GM12878 (cell line): Measurements from ENCODE around the gene GZMM. TPM values are rescaled to one million over a fixed set of nuclear protein-coding genes. Genes with fewer than 3 reads are reported as not detected.

Experiments
- ATAC-seq: fragments of 200-7000 bp; cut with Tn5 transposase; 3 replicates; pipeline ENCODE4 v1.9.1; 2020; ENCODE audit warnings: mild to moderate bottlenecking, moderate library complexity
- BruUV-seq: library from RNA; stranded (reverse); fragments of 400-500 nt; replicated peaks from 2 replicates; lab custom pipeline; 2021; lab: Mats Ljungman, UMichigan
- CTCF ChIA-PET: fragments of 300-600 bp; sonication (Branson Sonifier 250); formaldehyde crosslinking; extraction: SDS; loops from one replicate; lab custom pipeline; 2021; ENCODE audit warnings: inconsistent platforms; lab: Yijun Ruan, JAX
- POLR2A ChIA-PET: fragments of 350-600 bp; formaldehyde crosslinking; extraction: SDS; loops from one replicate; lab custom pipeline; 2021; ENCODE audit warnings: inconsistent platforms; lab: Charles Lee
- RAD21 ChIA-PET: fragments of 300-600 bp; sonication (Branson Sonifier 250); formaldehyde crosslinking; loops from one replicate; lab custom pipeline; 2023; ENCODE audit warnings: antibody characterized with exemption; ENCODE audit not compliant: unreplicated experiment; lab: Charles Lee
- SMC1A ChIA-PET: fragments of 300-600 bp; sonication (Branson Sonifier 250); formaldehyde crosslinking; loops from one replicate; lab custom pipeline; 2023; ENCODE audit not compliant: unreplicated experiment, uncharacterized antibody; lab: Charles Lee
- DNase-seq: peaks from one replicate; pipeline ENCODE4 v3.0.0-alpha.2; 2011; ENCODE audit warnings: low read depth, low spot score
- FAIRE-seq: peaks from 3 replicates; lab custom pipeline; 2011; peaks lifted over from hg19 to GRCh38; lab: Jason Lieb, UNC
- H2AFZ ChIP-seq: 2 replicates; pipeline ENCODE4 v1.6.0; 2011; ENCODE audit warnings: low read depth, low read length, control low read depth; ENCODE audit not compliant: control insufficient read depth
- H3K27ac ChIP-seq: 2 replicates; pipeline ENCODE4 v1.5.1; 2011; ENCODE audit warnings: control low read depth; ENCODE audit not compliant: control insufficient read depth, insufficient read depth
- H3K27me3 ChIP-seq, 2 experiments: replicated peaks in 1 of 2; 2 replicates each; pipeline versions ENCODE4 v1.6.0 to v1.6.1; 2011; ENCODE audit warnings: low read length in 1 of 2; ENCODE audit not compliant: control insufficient read depth in 2 of 2, insufficient read depth in 2 of 2
- H3K36me3 ChIP-seq, 2 experiments: 2 replicates each; pipeline ENCODE4 v1.5.1; 2011; ENCODE audit warnings: low read length in 1 of 2; ENCODE audit not compliant: control insufficient read depth in 2 of 2, insufficient read depth in 2 of 2
- H3K4me1 ChIP-seq: 2 replicates; pipeline ENCODE4 v1.6.1; 2011; ENCODE audit warnings: mild to moderate bottlenecking, low read length, moderate library complexity, mixed read lengths; ENCODE audit not compliant: control insufficient read depth, insufficient read depth
- H3K4me2 ChIP-seq: 2 replicates; pipeline ENCODE4 v1.6.0; 2011; ENCODE audit warnings: control low read depth; ENCODE audit not compliant: control insufficient read depth, insufficient read depth
- H3K4me3 ChIP-seq: fragments of 200-600 bp; sonication (generic); 2 replicates; pipeline ENCODE4 v1.5.1; 2016
- H3K79me2 ChIP-seq: 2 replicates; pipeline ENCODE4 v1.6.0; 2011; ENCODE audit warnings: low read length; ENCODE audit not compliant: control insufficient read depth, insufficient read depth
- H3K9ac ChIP-seq: 2 replicates; pipeline ENCODE4 v1.8.0; 2011; ENCODE audit warnings: low read length, control low read depth, mixed read lengths; ENCODE audit not compliant: control insufficient read depth, insufficient read depth
- H3K9me3 ChIP-seq: replicated peaks from 3 replicates; pipeline ENCODE4 v1.5.1; 2011; ENCODE audit warnings: mild to moderate bottlenecking, low read length; ENCODE audit not compliant: control insufficient read depth, insufficient read depth
- H4K20me1 ChIP-seq: 2 replicates; pipeline ENCODE4 v1.6.0; 2011; ENCODE audit not compliant: control insufficient read depth, insufficient read depth
- IRF4 ChIP-seq: IDR thresholded peaks from 2 replicates; pipeline ENCODE4 v1.6.1; 2011; ENCODE audit warnings: low read depth, low read length
- NFXL1 ChIP-seq: fragments of 450-650 bp; IDR thresholded peaks from 2 replicates; pipeline ENCODE4 v1.6.1; 2017; ENCODE audit warnings: antibody characterized with exemption, mild to moderate bottlenecking, borderline replicate concordance
- POLR2A ChIP-seq: IDR thresholded peaks from 2 replicates; pipeline ENCODE4 v1.6.1; 2011; ENCODE audit warnings: low read depth, mild to moderate bottlenecking, low read length
- WGBS: methylation state at CpG from one replicate; pipeline ENCODE4 v1.1.6; 2016; ENCODE audit warnings: low lambda C conversion rate; ENCODE audit not compliant: insufficient replicate concordance, insufficient coverage; ENCODE audit errors: missing lambda C conversion rate; 5-methylcytosine and 5-hydroxymethylcytosine counted together
- in situ Hi-C: fragments of 300-500 bp; cut with MboI; formaldehyde crosslinking; loops from 9 replicates; pipeline ENCODE4 v1.14.3; 2018; ENCODE audit warnings: mixed read lengths
- intact Hi-C: fragments of 100-400 bp; cut with micrococcal nuclease; formaldehyde crosslinking; loops from one replicate; pipeline ENCODE4 v1.14.2; 2022; ENCODE audit not compliant: unreplicated experiment
- polyA plus RNA-seq, 11 experiments: library from polyadenylated mRNA; depleted of rRNA in 4 of 11; unstranded in 6 of 11; stranded (reverse) in 5 of 11; fragments of >200 nt; fragmentation: Nextera tagmentation in 4 of 11; fragmentation: Illumina TruSeq in 1 of 11; extraction: Ambion mirVana in 4 of 11; extraction: Trizol in 1 of 11; gene quantifications; 1 replicate in 1 of 11; 2 replicates in 10 of 11; pipeline versions ENCODE4 v1.2.1 to v1.2.3, GENCODE V29; 2011 to 2016; ENCODE audit warnings: inconsistent platforms in 2 of 11, missing spikeins in 2 of 11, low read depth in 1 of 11
- total RNA-seq, 4 experiments: library from RNA; depleted of rRNA in 3 of 4; stranded (reverse); fragments of >200 nt in 3 of 4; fragmentation: Illumina TruSeq in 1 of 4; extraction: Trizol in 1 of 4; gene quantifications; 2 replicates each; pipeline versions ENCODE4 v1.2.1 to v1.2.3, GENCODE V29; 2013 to 2021
- TF ChIP-seq, protein P1 (sequence below): IDR thresholded peaks from 2 replicates; pipeline ENCODE4 v1.6.1; 2011; ENCODE audit warnings: borderline replicate concordance, low read depth, mild to moderate bottlenecking, moderate library complexity, mixed read lengths, low read length; ENCODE audit not compliant: insufficient read depth; ENCODE audit errors: extremely low read length
- TF ChIP-seq, protein P2 (sequence below): IDR thresholded peaks from 2 replicates; pipeline ENCODE4 v1.6.1; 2011; ENCODE audit warnings: borderline replicate concordance, low read depth, mild to moderate bottlenecking, moderate library complexity, low read length; ENCODE audit not compliant: insufficient read depth, poor library complexity, severe bottlenecking

Gene GZMM
- total and polyA plus RNA-seq, 10 of the 15 experiments (the other 5 are each of a cell fraction or from before 2014, with no cell fraction given) = 0.09 to 0.48 (median 0.23) TPM; not detected in 7

DNA sequence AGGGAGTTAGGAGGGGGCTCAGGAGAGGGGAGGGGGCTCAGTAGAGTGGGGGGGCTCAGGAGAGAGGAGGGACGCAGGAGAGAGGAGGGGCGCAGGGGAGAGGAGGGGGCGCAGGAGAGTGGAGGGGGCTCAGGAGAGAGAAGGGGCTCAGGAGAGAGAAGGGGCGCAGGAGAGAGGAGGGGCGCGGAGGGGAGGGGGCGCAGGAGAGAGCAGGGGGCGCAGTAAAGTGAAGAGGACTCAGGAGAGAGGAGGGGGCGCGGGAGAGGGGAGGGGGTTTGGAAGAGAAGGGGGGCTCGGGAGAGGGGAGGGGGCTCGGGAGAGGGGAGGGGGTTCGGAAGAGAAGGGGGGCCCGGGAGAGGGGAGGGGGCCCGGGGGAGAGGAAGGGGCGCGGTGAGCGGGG lies 46.9 kb upstream of the GZMM start:
- Histone ChIP-seq H3K27ac (no peak overlapping the region), H2AFZ (no peak overlapping the region), H3K9ac (no peak overlapping the region)
- no peak for DNase-seq
- TF ChIP-seq, protein P1, sequence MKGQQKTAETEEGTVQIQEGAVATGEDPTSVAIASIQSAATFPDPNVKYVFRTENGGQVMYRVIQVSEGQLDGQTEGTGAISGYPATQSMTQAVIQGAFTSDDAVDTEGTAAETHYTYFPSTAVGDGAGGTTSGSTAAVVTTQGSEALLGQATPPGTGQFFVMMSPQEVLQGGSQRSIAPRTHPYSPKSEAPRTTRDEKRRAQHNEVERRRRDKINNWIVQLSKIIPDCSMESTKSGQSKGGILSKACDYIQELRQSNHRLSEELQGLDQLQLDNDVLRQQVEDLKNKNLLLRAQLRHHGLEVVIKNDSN = no peak
- TF ChIP-seq POLR2A (no peak), NFXL1 (no peak), IRF4 (no peak)
- TF ChIP-seq, protein P2, sequence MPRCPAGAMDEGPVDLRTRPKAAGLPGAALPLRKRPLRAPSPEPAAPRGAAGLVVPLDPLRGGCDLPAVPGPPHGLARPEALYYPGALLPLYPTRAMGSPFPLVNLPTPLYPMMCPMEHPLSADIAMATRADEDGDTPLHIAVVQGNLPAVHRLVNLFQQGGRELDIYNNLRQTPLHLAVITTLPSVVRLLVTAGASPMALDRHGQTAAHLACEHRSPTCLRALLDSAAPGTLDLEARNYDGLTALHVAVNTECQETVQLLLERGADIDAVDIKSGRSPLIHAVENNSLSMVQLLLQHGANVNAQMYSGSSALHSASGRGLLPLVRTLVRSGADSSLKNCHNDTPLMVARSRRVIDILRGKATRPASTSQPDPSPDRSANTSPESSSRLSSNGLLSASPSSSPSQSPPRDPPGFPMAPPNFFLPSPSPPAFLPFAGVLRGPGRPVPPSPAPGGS = no peak
- TF ChIP-seq, all 136 proteins: peak for 0
- no peaks in the 10 kb centered on the region for H3K79me2 ChIP-seq
- BruUV-seq = no TSS peak
- CTCF ChIA-PET = no interaction called here
- no peak overlapping the region for H3K4me3 ChIP-seq
- intact Hi-C loops (no loop called here), in situ Hi-C loops (no loop called here)
- H4K20me1 ChIP-seq = no peaks in the 10 kb centered on the region
- WGBS = no CpG with 5 or more reads among the region's 18 CpGs
- H3K4me2 ChIP-seq = no peak overlapping the region
- H3K36me3 ChIP-seq = no peaks in the 10 kb centered on the region
- H3K27me3 ChIP-seq = no peaks in the 10 kb centered on the region; a peak in 1 of 4 replicates
- no peaks in the 10 kb centered on the region for H3K4me1 ChIP-seq
- no peaks in the 10 kb centered on the region; the same call in 2 of the 3 replicates for H3K9me3 ChIP-seq
- no peak for FAIRE-seq
- POLR2A ChIA-PET = no interaction called here
- RAD21 ChIA-PET = no interaction called here
- SMC1A ChIA-PET = no interaction called here
- no peak for ATAC-seq
